GM23248 (cell line): ENCODE data around the gene ARHGAP5.

Experiments used
- EZH2 ChIP-seq: fragments of 200-600 bp; sonication (generic); IDR thresholded peaks from 2 replicates; pipeline ENCODE4 v1.6.1; 2018; ENCODE audit warnings: antibody characterized with exemption, mild to moderate bottlenecking; ENCODE audit not compliant: insufficient read depth, poor library complexity, severe bottlenecking
- EZH2phosphoT487 ChIP-seq: fragments of 200-600 bp; sonication (generic); IDR thresholded peaks from 2 replicates; pipeline ENCODE4 v1.6.1; 2018; ENCODE audit warnings: antibody characterized with exemption, moderate library complexity, mild to moderate bottlenecking, low read depth; ENCODE audit not compliant: insufficient read depth

DNA sequence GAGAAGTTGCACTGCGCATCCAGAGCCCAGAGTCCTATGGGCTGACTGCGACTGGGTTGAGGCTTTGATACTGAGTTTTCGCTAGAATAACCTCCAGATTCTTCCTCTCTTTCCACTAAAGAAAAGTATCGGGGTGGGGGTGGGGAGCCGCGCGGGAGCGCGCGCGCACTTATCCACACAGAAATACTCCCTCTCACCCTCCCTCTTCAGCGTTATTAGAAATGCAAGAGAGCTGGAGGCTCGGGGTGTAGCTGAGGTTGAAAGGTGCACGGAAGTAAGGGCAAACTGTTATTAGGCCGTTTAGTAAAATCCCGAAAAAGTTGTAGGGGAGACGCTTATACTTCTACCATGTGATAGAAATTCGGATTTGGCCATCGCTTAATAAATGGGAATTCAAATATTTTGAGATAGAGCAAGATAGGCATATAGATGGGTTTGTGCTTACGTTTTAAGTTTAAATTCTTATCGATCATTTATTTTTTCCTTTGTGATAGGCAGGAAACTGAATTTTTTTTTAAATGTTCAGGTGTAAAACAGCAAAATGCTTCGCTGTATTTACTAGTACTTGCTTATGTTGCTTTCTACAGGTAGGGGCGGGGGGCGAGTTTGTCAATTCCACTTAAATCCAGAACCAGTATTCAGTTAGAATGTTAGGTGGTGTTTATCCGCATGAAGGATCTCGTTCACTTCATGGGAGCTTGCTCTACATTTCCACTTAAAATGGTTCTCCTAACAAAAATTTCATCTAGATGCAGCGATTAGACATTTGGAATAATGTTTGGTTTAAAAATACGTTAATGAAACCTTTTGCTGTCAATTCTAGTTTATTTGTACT is 1.1 kb downstream of the ARHGAP5 start:
- no peak for TF ChIP-seq EZH2
- TF ChIP-seq EZH2phosphoT487: no peak
